ENCODE data around the gene SLC26A4.

DNA sequence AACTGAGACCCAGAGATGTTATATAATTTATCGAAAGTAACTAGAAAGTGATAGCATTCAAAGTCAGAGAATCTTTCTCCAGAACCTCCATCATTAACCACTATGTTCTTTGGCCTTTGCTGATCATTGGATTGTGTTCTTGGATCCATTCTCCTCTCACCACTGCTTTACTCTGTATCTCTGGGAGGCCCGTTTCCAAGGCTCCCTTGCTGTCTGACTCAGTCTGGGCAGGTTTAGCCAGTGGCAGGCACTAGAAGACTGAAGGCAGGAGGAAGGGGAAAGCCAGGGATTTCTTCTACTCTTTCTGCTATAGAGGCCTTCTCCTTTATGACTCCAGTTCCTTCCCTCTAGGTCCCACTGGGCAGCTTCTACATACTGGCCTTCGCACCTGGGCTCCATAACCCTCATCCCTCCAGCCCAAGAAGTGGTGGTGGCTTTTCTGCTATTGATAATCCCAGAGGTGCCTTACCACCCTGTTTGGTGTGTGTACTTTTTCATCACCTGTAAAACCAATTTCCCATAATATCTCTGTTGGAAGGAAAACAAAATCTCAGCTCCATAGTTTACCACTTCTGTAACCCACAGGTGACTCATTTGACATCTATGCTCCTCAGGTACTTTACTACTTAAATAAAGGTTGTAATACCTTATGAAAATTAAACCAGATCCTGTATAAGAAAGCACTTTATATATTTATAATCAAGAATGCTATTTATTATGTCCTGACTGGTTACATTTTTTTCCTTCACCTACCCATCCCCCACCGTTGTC, 44.5 kb upstream of the SLC26A4 start:
- no peak for TF ChIP-seq CTCF (IDR thresholded peaks at IDR 0.05)
- no peak for TF ChIP-seq POLR2A (IDR thresholded peaks at IDR 0.05)

Measured in tibial nerve (tissue), 3 donors.